Right cardiac atrium (tissue), 5 donors: ENCODE results near the gene ERC1. TPM values are rescaled to one million over a fixed set of nuclear protein-coding genes. Genes with fewer than 3 reads are reported as not detected.
"Not testable (repeated sequence)": the region's sequence is repeated elsewhere in the genome, so short reads cannot be mapped to it uniquely, and the experiment has no call there.

Source experiments
- ATAC-seq, 2 donors: fragments of 200-7000 bp; cut with Tn5 transposase; one replicate each; pipeline versions ENCODE4 v1.8.0 to v1.9.1; 2020; ENCODE audit warnings: moderate library complexity in 2 of 2, mild to moderate bottlenecking in 1 of 2
- DNase-seq, 3 donors: peaks; one replicate each; pipeline ENCODE4 v3.0.0-alpha.2; 2020
- H3K27ac ChIP-seq: one replicate; pipeline ENCODE4 v1.5.1; 2013; ENCODE audit warnings: mild to moderate bottlenecking, low read length, control low read depth, moderate library complexity
- H3K27me3 ChIP-seq: one replicate; pipeline ENCODE4 v1.6.1; 2013; ENCODE audit not compliant: control insufficient read depth, insufficient read depth
- H3K4me1 ChIP-seq: one replicate; pipeline ENCODE4 v1.6.1; 2013; ENCODE audit warnings: low read length; ENCODE audit not compliant: control insufficient read depth, insufficient read depth
- H3K4me3 ChIP-seq: one replicate; pipeline ENCODE4 v1.5.1; 2013; ENCODE audit warnings: low read length, control low read depth
- H3K9me3 ChIP-seq: one replicate; pipeline ENCODE4 v1.6.1; 2013; ENCODE audit warnings: low read length; ENCODE audit not compliant: control insufficient read depth
- WGBS: extraction: QIAGEN DNeasy Blood & Tissue Kit; methylation state at CpG from one replicate; pipeline ENCODE4 v1.1.7; 2013; 5-methylcytosine and 5-hydroxymethylcytosine counted together
- intact Hi-C, 4 donors: fragments of 100-400 bp; cut with DNase I; formaldehyde crosslinking; loops; one replicate each; pipeline versions ENCODE4 v1.11.0 to v1.14.0; 2022 to 2023
- polyA plus RNA-seq: library from polyadenylated mRNA; stranded (reverse); fragments of 200-250 nt; gene quantifications from one replicate; pipeline ENCODE4 v1.2.3, GENCODE V29; 2013
- total RNA-seq, 4 donors: library from RNA; stranded (reverse); fragmentation: NEBNext Ultra II Directional; extraction: Animal tissue kit (Norgen Biotek cat#: 25700); gene quantifications; one replicate each; pipeline ENCODE4 v1.2.1, GENCODE V29; 2021
- donor health status: healthy with polysubstance abuse.
- donor health status: DM: no; HTN: yes; CAD: no.
- donor health status: DM: no; HTN: no; CAD: no.
- donor health status: DM: no; HTN: yes; CAD: no; lungs with severe emphysema.
- donor health status: DM: yes; HTN: yes; CAD: no.

Gene ERC1
- total and polyA plus RNA-seq, 5 donors = 15.0 to 71.4 (median 62.9) TPM

DNA sequence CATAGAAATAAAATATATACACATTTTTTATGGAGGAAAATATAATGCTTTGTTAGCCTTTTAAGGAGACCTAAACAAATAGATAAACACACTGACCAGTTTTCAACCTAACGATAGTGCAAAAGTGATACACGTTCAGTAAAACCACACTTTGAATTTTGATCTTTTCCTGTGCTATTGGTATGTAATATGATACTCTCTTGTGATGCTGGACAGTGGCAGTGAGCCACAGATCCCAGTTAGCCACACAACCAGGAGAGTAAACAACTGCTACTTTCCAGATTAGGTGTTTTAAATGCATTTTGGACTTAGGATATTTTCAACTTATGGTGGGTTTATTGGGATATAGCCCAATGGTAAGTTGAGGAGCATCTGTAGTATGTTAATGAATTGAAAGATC is 243.1 kb downstream of the ERC1 start:
- WGBS = 83% methylated on average over 2 of the region's 2 CpGs
- Histone ChIP-seq H3K9me3 (no peaks in the 10 kb centered on the region), H3K4me1 (no peaks in the 10 kb centered on the region), H3K27ac (no peak overlapping the region), H3K4me3 (no peak overlapping the region), H3K27me3 (no peaks in the 10 kb centered on the region)
- DNase-seq (peak in 1 of 3 donors; percentile 38), ATAC-seq (no peak)
- intact Hi-C loops = no loop called here

DNA sequence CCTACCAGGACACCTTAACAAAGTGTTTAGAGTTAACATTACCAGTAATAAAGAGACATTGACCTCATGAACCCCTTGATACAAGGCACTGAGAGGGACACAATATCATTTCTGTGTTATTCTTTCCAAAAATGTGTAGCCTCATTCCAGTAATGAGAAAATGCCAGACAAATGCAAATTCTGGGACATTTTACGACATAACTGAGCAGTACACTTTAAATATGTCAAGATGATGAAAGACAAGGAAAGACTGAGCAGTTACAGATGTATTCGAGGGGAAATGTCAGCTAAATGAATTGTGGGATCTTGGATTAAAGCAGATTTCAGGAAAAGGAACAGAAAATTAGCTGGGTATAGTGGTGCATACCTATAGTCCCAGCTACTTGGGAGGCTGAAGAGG is 255.6 kb downstream of the ERC1 start:
- DNase-seq (no peak), ATAC-seq (no peak)
- Histone ChIP-seq H3K4me1 (no peaks in the 10 kb centered on the region), H3K27me3 (no peaks in the 10 kb centered on the region), H3K27ac (no peak overlapping the region), H3K9me3 (no peaks in the 10 kb centered on the region), H3K4me3 (no peak overlapping the region)
- 87% methylated on average over 2 of the region's 2 CpGs for WGBS
- intact Hi-C loops = no loop called here

- ATAC-seq (no peak), DNase-seq (no peak)
- H3K27me3 ChIP-seq = no peaks in the 10 kb centered on the region
- no peaks in the 10 kb centered on the region for H3K4me1 ChIP-seq
- no peak overlapping the region for H3K4me3 ChIP-seq
- intact Hi-C loops = no loop called here
- 86% methylated on average over 3 of the region's 3 CpGs for WGBS
- no peaks in the 10 kb centered on the region for H3K9me3 ChIP-seq
- no peak overlapping the region for H3K27ac ChIP-seq
Observed at GRCh38 chr12:1250641-1251040, 259.6 kb downstream of the ERC1 start.

- DNase-seq (no peak), ATAC-seq (no peak)
- WGBS = 70% methylated on average over 2 of the region's 2 CpGs
- H3K4me3 ChIP-seq = no peak overlapping the region
- no peak overlapping the region for H3K27ac ChIP-seq
- no peaks in the 10 kb centered on the region for H3K4me1 ChIP-seq
- H3K9me3 ChIP-seq = no peaks in the 10 kb centered on the region
- intact Hi-C loops = no loop called here
- H3K27me3 ChIP-seq = no peaks in the 10 kb centered on the region
Observed at GRCh38 chr12:1252758-1253157, 261.7 kb downstream of the ERC1 start.

DNA sequence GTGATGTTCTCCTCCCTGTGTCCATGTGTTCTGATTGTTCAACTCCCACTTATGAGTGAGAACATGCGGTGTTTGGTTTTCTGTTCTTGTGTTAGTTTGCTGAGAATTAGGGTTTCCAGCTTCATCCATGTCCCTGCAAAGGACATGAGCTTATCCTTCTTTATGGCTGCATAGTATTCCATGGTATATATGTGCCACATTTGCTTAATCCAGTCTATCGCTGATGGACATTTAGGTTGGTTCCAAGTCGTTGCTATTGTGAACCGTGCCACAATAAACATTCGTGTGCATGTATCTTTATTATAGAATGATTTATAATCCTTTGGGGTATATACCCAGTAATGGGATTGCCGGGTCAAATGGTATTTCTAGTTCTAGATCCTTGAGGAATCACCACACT is 264.1 kb downstream of the ERC1 start:
- intact Hi-C loops, ATAC-seq: not testable (repeated sequence)
- WGBS = 97% methylated on average over 6 of the region's 6 CpGs

GRCh38 chr12:1255854-1256253 is 264.8 kb downstream of the ERC1 start:
- ATAC-seq, H3K27ac ChIP-seq, DNase-seq, H3K9me3 ChIP-seq, H3K4me1 ChIP-seq, H3K4me3 ChIP-seq, intact Hi-C loops, H3K27me3 ChIP-seq: not testable (repeated sequence)
- WGBS = 98% methylated on average over 4 of the region's 4 CpGs

More for the DNA sequence above, 264.1 kb downstream of the ERC1 start:
- H3K27ac ChIP-seq, H3K4me1 ChIP-seq, H3K4me3 ChIP-seq, H3K27me3 ChIP-seq, H3K9me3 ChIP-seq, DNase-seq: not testable (repeated sequence)

GRCh38 chr12:1256285-1256684 is 265.3 kb downstream of the ERC1 start:
- no peak for ATAC-seq
- 96% methylated on average over 2 of the region's 2 CpGs for WGBS
- H3K9me3 ChIP-seq = no peaks in the 10 kb centered on the region

GRCh38 chr12:1256991-1257390 is 266.0 kb downstream of the ERC1 start:
- no peak overlapping the region for H3K4me3 ChIP-seq
- no peaks in the 10 kb centered on the region for H3K9me3 ChIP-seq
- intact Hi-C loops = no loop called here
- no peak overlapping the region for H3K27ac ChIP-seq
- ATAC-seq (no peak), DNase-seq (no peak)
- no peaks in the 10 kb centered on the region for H3K4me1 ChIP-seq
- no peaks in the 10 kb centered on the region for H3K27me3 ChIP-seq
- 87% methylated on average over 7 of the region's 7 CpGs for WGBS

More at GRCh38 chr12:1256285-1256684, 265.3 kb downstream of the ERC1 start:
- Histone ChIP-seq H3K27ac (no peak overlapping the region), H3K4me3 (no peak overlapping the region), H3K4me1 (no peaks in the 10 kb centered on the region), H3K27me3 (no peaks in the 10 kb centered on the region)
- DNase-seq = no peak
- intact Hi-C loops = no loop called here

- intact Hi-C loops = no loop called here
- DNase-seq = no peak
- 82% methylated on average over 2 of the region's 2 CpGs for WGBS
- H3K27ac ChIP-seq = no peak overlapping the region
- H3K4me1 ChIP-seq = no peaks in the 10 kb centered on the region
- no peaks in the 10 kb centered on the region for H3K9me3 ChIP-seq
- no peaks in the 10 kb centered on the region for H3K27me3 ChIP-seq
- ATAC-seq = no peak
- H3K4me3 ChIP-seq = no peak overlapping the region
Observed at GRCh38 chr12:1262011-1262410, 271.0 kb downstream of the ERC1 start.

GRCh38 chr12:1267243-1267642 is 276.2 kb downstream of the ERC1 start:
- H3K9me3 ChIP-seq = no peaks in the 10 kb centered on the region

DNA sequence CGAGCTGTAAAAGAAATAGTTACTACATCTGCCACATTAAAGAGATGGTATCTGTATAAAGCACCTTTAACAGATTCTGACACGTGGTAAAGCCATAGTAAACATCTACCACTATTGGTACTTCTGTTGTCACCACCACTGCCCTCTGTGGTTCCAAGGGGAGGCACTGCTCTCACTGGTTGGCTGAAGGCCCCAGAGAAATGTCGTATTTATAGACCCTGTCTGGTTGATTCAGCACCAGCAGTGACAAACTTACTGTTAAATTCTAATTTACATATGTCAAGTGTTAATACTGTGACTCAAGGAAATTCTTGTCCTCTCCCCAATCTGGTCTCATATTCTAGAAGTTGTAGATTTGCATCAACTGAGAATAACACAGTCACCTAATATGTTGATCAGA is 281.1 kb downstream of the ERC1 start:
- WGBS = 81% methylated on average over 3 of the region's 3 CpGs
- Histone ChIP-seq H3K4me1 (no peaks in the 10 kb centered on the region), H3K27me3 (no peaks in the 10 kb centered on the region), H3K27ac (no peak overlapping the region), H3K4me3 (no peak overlapping the region), H3K9me3 (no peaks in the 10 kb centered on the region)
- DNase-seq (no peak), ATAC-seq (no peak)
- intact Hi-C loops = loop anchor here in 1 of 4 donors (10.0 kb wide), 1 partner anchor 313 kb away; no protein-coding TSS in a partner anchor

More at GRCh38 chr12:1267243-1267642, 276.2 kb downstream of the ERC1 start:
- Histone ChIP-seq H3K27me3 (no peaks in the 10 kb centered on the region), H3K27ac (no peak overlapping the region), H3K4me1 (no peaks in the 10 kb centered on the region), H3K4me3 (no peak overlapping the region)
- 92% methylated on average over 7 of the region's 7 CpGs for WGBS
- DNase-seq (no peak), ATAC-seq (no peak)
- intact Hi-C loops = no loop called here

- intact Hi-C loops = loop anchor here in 1 of 4 donors (10.0 kb wide), 1 partner anchor 312 kb away; no protein-coding TSS in a partner anchor
- ATAC-seq (no peak), DNase-seq (no peak)
- H3K4me1 ChIP-seq = no peaks in the 10 kb centered on the region
- WGBS = 95% methylated on average over 5 of the region's 5 CpGs
- H3K4me3 ChIP-seq = no peak overlapping the region
- no peak overlapping the region for H3K27ac ChIP-seq
- H3K27me3 ChIP-seq = no peaks in the 10 kb centered on the region
- H3K9me3 ChIP-seq = no peaks in the 10 kb centered on the region
Observed at GRCh38 chr12:1273051-1273450, 282.0 kb downstream of the ERC1 start.
